Lower lobe of right lung (tissue), 2 donors: ENCODE data around the gene RAI14. TPM values are rescaled to one million over a fixed set of nuclear protein-coding genes. Genes with fewer than 3 reads are reported as not detected.
A peak's percentile ranks its signal among the peaks of the same experiment; 100 is the strongest.

Experiments
- ATAC-seq, 2 donors: fragments of 200-7000 bp; cut with Tn5 transposase; one replicate each; pipeline ENCODE4 v1.9.1; 2020 to 2022; ENCODE audit warnings: mild to moderate bottlenecking in 2 of 2, moderate library complexity in 2 of 2
- DNase-seq: peaks from one replicate; pipeline ENCODE4 v3.0.0-alpha.2; 2020
- H3K27ac ChIP-seq: fragments of 200-600 bp; one replicate; pipeline ENCODE4 v1.8.0; 2022
- H3K27me3 ChIP-seq: fragments of 200-600 bp; one replicate; pipeline ENCODE4 v1.8.0; 2022; ENCODE audit warnings: low read depth
- H3K36me3 ChIP-seq: fragments of 200-600 bp; one replicate; pipeline ENCODE4 v1.8.0; 2022; ENCODE audit warnings: mild to moderate bottlenecking
- H3K4me1 ChIP-seq: fragments of 200-600 bp; one replicate; pipeline ENCODE4 v1.8.0; 2022
- H3K4me3 ChIP-seq: fragments of 200-600 bp; one replicate; pipeline ENCODE4 v1.8.0; 2022; ENCODE audit warnings: mild to moderate bottlenecking
- H3K9me3 ChIP-seq: fragments of 200-600 bp; one replicate; pipeline ENCODE4 v1.8.0; 2022
- CTCF ChIP-seq: fragments of 200-600 bp; IDR thresholded peaks from one replicate; pipeline ENCODE4 v1.8.0; 2022; ENCODE audit warnings: antibody characterized with exemption, mild to moderate bottlenecking
- intact Hi-C: fragments of 100-400 bp; cut with DNase I; formaldehyde crosslinking; loops from one replicate; pipeline ENCODE4 v1.11.0; 2022
- total RNA-seq: library from RNA; stranded (reverse); fragmentation: NEBNext Ultra II Directional; extraction: Animal tissue kit (Norgen Biotek cat#: 25700); gene quantifications from one replicate; pipeline ENCODE4 v1.2.1, GENCODE V29; 2021
- donor health status: DM: no; HTN: yes; CAD: no; lungs with severe emphysema.

RAI14 gene
- total RNA-seq, 1 donor from 2014 or later, result 66.8 TPM

DNA sequence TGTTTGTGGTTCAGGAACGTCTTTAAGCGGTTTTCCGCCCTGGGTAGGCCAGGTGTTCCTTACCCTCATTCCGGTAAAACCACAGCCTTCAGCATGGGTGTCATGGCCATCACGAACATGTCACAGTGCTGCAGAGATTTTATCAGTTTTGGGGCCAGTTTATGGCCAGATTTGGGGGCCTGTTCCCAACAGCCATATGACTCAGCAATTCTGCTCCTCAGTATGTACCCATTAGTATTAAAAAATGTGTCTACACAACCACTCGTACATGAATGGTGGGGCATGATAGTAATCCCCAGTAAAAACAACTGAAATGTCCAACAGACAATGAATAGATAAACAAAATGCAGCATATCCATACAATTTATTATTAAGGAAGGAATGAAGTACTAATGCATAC is 130.9 kb downstream of the RAI14 start:
- TF ChIP-seq CTCF, result no peak

GRCh38 chr5:34789021-34789531 is 132.9 kb downstream of the RAI14 start:
- intact Hi-C loops, result no loop called here
- no peaks in the 10 kb centered on the region for H3K36me3 ChIP-seq
- no peaks in the 10 kb centered on the region for H3K27me3 ChIP-seq
- no peaks in the 10 kb centered on the region for H3K4me1 ChIP-seq
- H3K9me3 ChIP-seq, result no peaks in the 10 kb centered on the region
- no peak overlapping the region for H3K27ac ChIP-seq
- peak; percentile 76 to 78 for ATAC-seq
- H3K4me3 ChIP-seq, result no peak overlapping the region
- no peak for TF ChIP-seq CTCF
- no peak for DNase-seq

More for the DNA sequence above, 130.9 kb downstream of the RAI14 start:
- intact Hi-C loops, result no loop called here
- Histone ChIP-seq H3K4me3 (no peak overlapping the region), H3K4me1 (no peaks in the 10 kb centered on the region), H3K27ac (no peak overlapping the region), H3K27me3 (no peaks in the 10 kb centered on the region), H3K36me3 (no peaks in the 10 kb centered on the region), H3K9me3 (peaks cover 1% of the 10 kb centered on the region)
- no peak for DNase-seq
- ATAC-seq, result no peak

DNA sequence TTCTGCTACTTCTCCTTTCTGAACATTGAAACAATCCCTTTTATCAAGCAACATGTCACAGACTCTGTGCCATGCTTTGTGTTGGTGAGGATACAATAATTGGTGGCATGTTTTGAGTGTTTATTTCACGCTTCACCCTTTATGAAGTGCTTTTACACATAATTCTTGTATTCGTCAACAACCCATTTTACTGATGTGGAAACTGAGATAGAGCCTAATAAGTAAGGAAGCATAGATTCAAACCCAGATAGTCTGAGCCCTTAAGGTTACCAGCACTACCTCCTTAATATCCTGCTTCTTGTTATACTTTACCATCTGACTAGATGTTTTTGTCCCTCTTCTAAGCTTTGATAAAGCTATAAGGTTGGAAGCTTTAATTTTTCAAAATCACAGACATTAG is 133.5 kb downstream of the RAI14 start:
- ATAC-seq, result no peak
- TF ChIP-seq CTCF, result no peak

DNA sequence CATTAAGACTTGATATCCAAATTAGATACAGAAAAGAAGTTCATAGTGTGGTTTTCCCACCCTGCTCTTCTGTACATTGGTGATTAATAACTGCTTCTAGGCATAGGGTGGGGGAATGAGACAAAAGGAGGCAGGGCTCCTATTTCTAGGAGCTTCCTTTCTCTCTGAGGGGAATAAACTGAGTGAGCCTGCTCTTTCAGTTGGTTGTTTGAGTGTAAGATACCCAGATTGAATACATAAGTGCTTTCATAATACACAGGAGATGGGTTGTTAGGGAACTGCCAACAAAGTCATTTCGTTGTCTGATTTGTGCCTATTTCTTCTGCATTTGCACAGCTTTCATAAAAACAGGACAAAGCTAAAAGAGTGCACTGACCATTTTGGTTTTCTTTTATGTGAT is 133.9 kb downstream of the RAI14 start:
- Histone ChIP-seq H3K27ac (no peak overlapping the region), H3K27me3 (no peaks in the 10 kb centered on the region), H3K9me3 (no peaks in the 10 kb centered on the region), H3K4me3 (no peak overlapping the region), H3K4me1 (no peaks in the 10 kb centered on the region), H3K36me3 (no peaks in the 10 kb centered on the region)
- no peak for TF ChIP-seq CTCF
- intact Hi-C loops, result no loop called here
- DNase-seq, result no peak
- ATAC-seq, result no peak

More for the DNA sequence above, 133.5 kb downstream of the RAI14 start:
- no peak overlapping the region for H3K4me3 ChIP-seq
- H3K9me3 ChIP-seq, result no peaks in the 10 kb centered on the region
- intact Hi-C loops, result no loop called here
- DNase-seq, result no peak
- no peaks in the 10 kb centered on the region for H3K4me1 ChIP-seq
- no peak overlapping the region for H3K27ac ChIP-seq
- H3K36me3 ChIP-seq, result no peaks in the 10 kb centered on the region
- H3K27me3 ChIP-seq, result no peaks in the 10 kb centered on the region

DNA sequence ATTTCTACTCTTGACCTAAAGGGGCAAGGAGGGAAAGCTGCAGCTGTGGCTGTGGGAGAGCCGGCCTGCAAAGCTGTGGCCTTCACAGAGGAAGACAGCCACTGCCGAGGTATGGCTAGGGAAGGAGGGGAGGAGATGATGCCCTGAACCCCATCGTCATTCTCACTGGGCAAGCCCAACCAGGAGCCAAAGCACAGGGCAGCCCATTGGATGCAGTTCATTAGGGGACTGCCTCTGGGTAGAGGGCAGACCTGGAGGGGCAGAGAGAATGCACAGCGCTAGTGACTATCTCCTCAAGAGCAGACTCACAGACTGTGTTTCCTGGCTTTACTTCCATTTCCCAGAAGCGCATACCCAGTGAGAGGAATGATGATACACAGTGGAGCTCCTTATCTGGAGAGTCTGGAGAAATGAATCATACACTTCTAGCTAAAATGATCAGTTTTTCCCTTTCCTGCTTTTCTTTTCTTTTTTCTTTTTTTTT is 135.7 kb downstream of the RAI14 start:
- intact Hi-C loops, result no loop called here
- Histone ChIP-seq H3K27me3 (no peaks in the 10 kb centered on the region), H3K36me3 (peaks cover 11% of the 10 kb centered on the region), H3K9me3 (no peaks in the 10 kb centered on the region), H3K27ac (no peak overlapping the region), H3K4me1 (no peaks in the 10 kb centered on the region), H3K4me3 (no peak overlapping the region)
- ATAC-seq (peak in 1 of 2 donors; percentile 31), DNase-seq (no peak)
- TF ChIP-seq CTCF, result no peak
